GM21825 (cell line): ENCODE data around the gene CFAP69.

Source experiments
- ATAC-seq: cut with Tn5 transposase; IDR thresholded peaks from one replicate; pipeline ENCODE4 v1.9.1; 2021; ENCODE audit warnings: mild to moderate bottlenecking, moderate library complexity; ENCODE audit not compliant: unreplicated experiment

The CFAP69 gene

GRCh38 chr7:90244909-90245851, at the start of gene CFAP69:
Gene CFAP69, plus strand, starts transcription at chr7:90245174. Its CDS starts 251 bp downstream, at chr7:90245425.
- ATAC-seq, result peak; percentile 89

- ATAC-seq, result no peak
These were observed 43.3 kb upstream of the CFAP69 start for GRCh38 chr7:90201500-90202195.

DNA sequence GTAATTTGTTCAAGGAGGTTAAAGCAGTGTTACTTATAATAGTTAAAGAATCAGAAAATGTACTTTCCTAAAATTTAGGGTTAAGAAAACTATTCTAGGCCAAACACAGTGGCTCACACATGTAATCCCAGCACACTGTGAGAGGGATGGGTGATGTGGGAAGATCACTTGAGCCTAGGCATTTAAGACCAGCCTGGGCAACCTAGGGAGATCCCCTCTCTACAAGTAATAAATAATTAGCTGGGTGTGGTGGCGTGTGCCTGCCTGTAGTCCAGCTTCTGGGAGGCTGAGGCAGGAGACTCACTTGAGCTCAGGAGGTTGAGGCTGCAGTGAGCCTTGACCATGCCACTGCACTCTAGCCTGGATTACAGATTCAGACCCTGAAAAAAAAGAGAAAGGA, 37.0 kb upstream of the CFAP69 start:
- ATAC-seq, result no peak

GRCh38 chr7:90209776-90210175, 35.2 kb upstream of the CFAP69 start:
- ATAC-seq, result no peak

DNA sequence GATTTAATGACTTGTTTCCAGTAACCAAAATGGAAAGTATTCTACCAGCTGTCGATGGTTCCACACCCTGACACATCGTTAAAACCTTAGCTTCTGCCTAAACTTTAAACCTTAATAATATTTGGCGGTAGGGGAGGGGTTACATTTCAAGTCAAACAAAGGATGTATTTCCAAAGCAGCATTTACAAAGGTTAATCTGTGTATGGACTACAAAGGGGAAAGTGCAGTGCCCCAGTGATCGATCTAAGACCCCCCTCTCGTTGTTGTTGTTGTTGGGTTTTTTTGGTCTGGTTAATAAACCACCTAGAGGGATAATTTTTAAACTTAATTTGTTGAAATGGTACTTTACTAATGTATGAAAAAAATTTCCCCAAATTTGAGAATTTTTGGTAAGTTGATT, 34.5 kb upstream of the CFAP69 start:
- ATAC-seq, result no peak

DNA sequence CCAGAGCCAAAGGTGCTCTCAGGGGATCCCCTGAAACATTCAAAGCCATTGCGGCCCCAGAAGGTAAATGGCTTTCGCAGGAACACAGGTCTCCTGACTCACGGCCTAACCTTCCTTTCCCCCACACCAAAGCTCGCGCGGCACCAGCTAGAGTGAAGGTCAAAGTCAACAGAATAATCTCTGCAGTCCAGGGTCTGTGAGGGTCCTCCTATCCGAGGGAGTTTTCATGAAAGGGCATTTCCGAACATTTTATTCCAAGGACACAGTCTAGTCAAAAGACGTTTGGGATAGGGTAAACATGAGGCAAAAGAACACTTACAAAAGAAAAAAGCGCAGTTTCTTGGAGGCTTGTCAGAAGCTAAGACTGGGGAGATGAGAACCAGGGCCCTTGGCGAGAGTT, 34.0 kb upstream of the CFAP69 start:
- ATAC-seq, result no peak

DNA sequence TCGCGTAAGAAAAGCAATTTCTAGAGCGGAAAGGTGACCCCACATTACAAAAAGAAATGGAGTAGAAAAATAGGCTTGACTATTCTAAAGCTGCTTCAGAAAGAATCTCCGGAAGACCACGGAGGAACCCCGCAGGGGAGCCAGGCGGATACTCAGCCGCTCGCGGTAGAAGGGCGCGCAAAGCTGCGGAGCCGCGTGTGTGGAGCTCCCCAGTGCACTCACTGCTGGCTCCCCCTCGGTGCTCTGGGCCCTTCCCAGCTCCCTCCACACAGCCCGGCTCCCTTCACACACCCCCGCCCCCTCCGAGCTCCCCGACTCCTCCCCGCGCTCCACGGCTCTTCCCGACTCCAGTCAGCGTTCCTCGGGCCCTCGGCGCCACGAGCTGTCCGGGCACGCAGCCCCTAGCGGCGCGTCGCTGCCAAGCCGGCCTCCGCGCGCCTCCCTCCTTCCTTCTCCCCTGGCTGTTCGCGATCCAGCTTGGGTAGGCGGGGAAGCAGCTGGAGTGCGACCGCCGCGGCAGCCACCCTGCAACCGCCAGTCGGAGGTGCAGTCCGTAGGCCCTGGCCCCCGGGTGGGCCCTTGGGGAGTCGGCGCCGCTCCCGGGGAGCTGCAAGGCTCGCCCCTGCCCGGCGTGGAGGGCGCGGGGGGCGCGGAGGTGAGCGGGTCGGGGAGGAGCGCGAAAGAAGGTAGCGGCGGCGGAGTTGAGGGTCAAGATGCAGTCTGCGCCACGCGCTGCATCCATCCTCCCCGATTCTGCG, 33.4 kb upstream of the CFAP69 start, which contains the start of gene STEAP2:
Gene STEAP2, plus strand, starts transcription at position 350 of the 758 bp plus-strand sequence. CDS start 13,343 bp downstream, outside the sequence.
- ATAC-seq, result peak; percentile 91

DNA sequence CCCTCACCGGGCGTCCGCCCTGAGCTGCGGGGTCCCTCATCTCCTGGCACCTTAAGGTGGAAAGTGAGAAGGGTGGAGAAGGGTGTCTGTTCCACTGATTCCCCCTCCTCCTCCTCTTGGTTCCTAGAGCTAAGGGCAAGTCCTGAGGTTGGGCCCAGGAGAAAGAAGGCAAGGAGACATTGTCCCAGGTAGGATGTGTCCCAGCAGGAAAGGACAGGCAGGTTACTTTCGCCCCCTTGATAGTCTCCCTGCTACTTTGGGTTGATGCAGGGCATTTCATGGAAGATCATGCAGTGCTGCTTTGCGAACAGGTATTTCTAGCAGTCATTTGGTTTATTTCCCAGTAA, 32.9 kb upstream of the CFAP69 start:
- ATAC-seq, result no peak

DNA sequence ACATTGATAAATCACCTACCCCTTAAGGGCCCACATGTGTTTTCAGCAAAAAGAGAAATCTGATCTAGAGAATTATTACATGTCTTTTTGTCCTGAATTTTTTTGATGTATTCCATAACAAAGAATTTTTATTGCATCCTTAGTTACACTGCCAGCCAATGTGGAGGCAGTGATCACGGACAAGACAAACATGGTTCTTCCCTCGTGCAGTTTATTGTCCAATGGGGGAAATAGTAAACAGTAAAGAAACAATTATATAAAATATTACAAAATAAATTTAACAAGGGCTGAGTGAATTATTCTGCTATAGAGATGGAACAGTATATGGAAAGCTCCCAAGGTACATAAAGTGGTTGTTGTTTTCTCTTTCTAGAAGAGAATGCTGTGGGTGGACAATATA, 31.5 kb upstream of the CFAP69 start:
- ATAC-seq, result no peak

DNA sequence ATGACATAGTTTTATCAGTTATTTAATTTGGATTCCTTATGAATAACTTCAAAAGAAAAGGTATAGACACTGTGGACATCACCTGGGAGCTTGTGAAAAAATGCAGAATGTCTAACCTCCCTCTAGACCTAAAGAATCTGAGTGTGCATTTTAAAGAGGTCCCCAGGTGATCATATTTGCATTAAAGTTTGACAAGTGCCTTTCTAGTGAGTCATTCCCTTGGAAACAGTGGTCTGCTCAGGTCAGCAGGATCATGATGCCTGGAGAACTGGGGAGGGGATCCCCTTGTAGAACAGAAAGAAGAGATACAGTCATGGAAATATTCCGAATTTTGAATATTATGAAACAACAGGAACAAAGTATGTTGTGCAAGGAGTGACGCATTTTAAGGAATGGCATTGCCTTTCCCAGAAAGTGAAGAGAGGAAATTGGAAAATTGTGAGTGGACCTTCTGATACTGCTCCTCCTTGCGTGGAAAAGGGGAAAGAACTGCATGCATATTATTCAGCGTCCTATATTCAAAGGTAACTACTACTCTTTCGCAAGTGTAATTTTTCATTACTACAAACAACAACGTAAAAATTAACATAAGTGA, 28.8 kb upstream of the CFAP69 start:
- ATAC-seq, result no peak

DNA sequence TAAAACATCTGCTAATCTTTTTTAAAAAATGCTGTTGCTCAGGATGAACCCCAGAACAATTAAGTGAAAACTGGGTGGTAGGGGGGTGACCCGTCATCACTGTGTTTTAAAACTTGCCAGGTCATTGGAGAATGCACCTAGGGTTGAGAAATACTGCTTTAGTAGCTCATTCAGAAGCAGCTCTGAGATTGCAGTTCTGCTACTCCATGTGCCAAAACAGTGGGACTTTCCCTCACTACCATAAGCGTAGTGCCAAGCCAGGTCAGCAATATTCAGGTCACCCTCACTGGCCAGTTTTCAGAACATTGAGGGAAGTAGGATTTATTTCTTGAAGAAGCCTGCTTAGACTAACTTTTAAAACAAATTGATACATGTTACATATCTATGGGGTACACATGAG, 28.2 kb upstream of the CFAP69 start:
- ATAC-seq, result no peak

DNA sequence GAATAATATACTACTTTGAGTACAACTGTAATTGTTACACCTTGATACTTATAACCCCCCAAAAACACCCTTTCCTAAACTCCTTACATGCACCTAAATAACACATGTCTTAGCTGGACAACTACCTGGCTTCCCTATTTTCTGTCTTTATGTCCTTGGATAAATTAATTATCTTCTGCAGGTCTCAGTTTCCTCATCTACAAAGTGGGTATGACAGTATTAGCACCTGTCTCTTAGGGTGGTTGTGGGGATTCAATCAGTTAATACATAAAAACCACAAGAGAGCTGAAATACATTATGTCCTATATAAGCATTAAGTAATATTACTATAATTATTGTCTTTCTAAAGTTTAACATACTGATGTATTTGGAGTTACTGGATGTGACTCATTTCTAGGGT, 22.6 kb upstream of the CFAP69 start:
- no peak for ATAC-seq

- ATAC-seq, result no peak
These were observed 21.9 kb upstream of the CFAP69 start for GRCh38 chr7:90222811-90223725.

- no peak for ATAC-seq
These were observed 20.8 kb upstream of the CFAP69 start for GRCh38 chr7:90224195-90224594.

DNA sequence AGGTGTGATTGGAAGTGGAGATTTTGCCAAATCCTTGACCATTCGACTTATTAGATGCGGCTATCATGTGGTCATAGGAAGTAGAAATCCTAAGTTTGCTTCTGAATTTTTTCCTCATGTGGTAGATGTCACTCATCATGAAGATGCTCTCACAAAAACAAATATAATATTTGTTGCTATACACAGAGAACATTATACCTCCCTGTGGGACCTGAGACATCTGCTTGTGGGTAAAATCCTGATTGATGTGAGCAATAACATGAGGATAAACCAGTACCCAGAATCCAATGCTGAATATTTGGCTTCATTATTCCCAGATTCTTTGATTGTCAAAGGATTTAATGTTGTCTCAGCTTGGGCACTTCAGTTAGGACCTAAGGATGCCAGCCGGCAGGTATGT, 19.8 kb upstream of the CFAP69 start:
- no peak for ATAC-seq

GRCh38 chr7:90225601-90226000, 19.4 kb upstream of the CFAP69 start:
- no peak for ATAC-seq

GRCh38 chr7:90227259-90227658, 17.7 kb upstream of the CFAP69 start:
- no peak for ATAC-seq

GRCh38 chr7:90229682-90230081, 15.3 kb upstream of the CFAP69 start:
- ATAC-seq, result no peak

- no peak for ATAC-seq
These were observed 14.1 kb upstream of the CFAP69 start for GRCh38 chr7:90230834-90231233.

GRCh38 chr7:90231304-90231703, 13.7 kb upstream of the CFAP69 start:
- ATAC-seq, result no peak
